ENCODE measurements around the gene OR2T34.
"Not testable (repeated sequence)": the region's sequence is repeated elsewhere in the genome, so short reads cannot be mapped to it uniquely, and the experiment has no call there.

DNA sequence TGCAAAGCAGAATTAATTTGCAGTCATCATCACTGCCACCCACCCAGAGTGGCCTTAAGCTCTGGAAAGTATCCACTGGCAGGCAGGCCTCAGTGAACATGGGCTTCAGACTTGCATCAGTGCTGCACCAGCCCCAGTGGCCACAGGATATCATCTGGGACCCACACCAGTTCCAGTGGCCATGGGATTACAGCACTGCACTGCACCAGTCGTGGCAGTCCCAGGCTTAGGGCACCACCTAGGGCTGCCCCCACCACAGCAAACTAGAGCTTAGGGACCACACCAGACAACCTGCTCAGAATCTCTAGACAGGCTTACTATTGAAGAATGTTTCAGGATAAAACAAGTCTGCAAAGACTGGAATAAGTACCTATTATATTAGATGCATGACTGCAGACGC is 27.2 kb downstream of the OR2T34 start:
- TF ChIP-seq CTCF, POLR2A (IDR thresholded peaks at IDR 0.05): not testable (repeated sequence)

Data from uterus (tissue), 2 donors.